Measurements from ENCODE around the gene APBB2.

GRCh38 chr4:40804598-40804997 lies 409.7 kb downstream of the APBB2 start:
- TF ChIP-seq POLR2A (IDR thresholded peaks at IDR 0.05; ENCODE audit: low read depth, low read length): no peak
- no peak for TF ChIP-seq CTCF (conservative IDR thresholded peaks at IDR 0.05; ENCODE audit: low read depth, low read length)
- TF ChIP-seq SMC3 (IDR thresholded peaks at IDR 0.05; ENCODE audit: low read depth, low read length): no peak
- no peak for TF ChIP-seq CEBPB (IDR thresholded peaks at IDR 0.05; ENCODE audit: low read depth, low read length)
- no peak for TF ChIP-seq FOS (IDR thresholded peaks at IDR 0.05; ENCODE audit: low read depth, low read length)
- no peak for TF ChIP-seq RAD21 (IDR thresholded peaks at IDR 0.05; ENCODE audit: low read length)
- no peak for TF ChIP-seq NFE2L2 (IDR thresholded peaks at IDR 0.05; ENCODE audit: low read depth, low read length)
- no peak for TF ChIP-seq RFX5 (IDR thresholded peaks at IDR 0.05; ENCODE audit: low read depth, low read length)
- no peak for TF ChIP-seq USF2 (IDR thresholded peaks at IDR 0.05; ENCODE audit: low read depth, low read length)
- TF ChIP-seq ELK1 (IDR thresholded peaks at IDR 0.05; ENCODE audit: borderline replicate concordance, low read depth, low read length): no peak
- no peak for TF ChIP-seq MAZ (IDR thresholded peaks at IDR 0.05; ENCODE audit: borderline replicate concordance, low read depth, low read length)

Data from IMR-90 (cell line).